ENCODE measurements around the gene FAM13C. TPM values are rescaled to one million over a fixed set of nuclear protein-coding genes. Genes with fewer than 3 reads are reported as not detected.
"Not testable (repeated sequence)": the region's sequence is repeated elsewhere in the genome, so short reads cannot be mapped to it uniquely, and the experiment has no call there.

The FAM13C gene
- total RNA-seq, 1 donor from 2014 or later: 11.4 TPM

- no peak for DNase-seq (ENCODE audit: low spot score)
Measured at GRCh38 chr10:59279476-59279875, 82.9 kb downstream of the FAM13C start.

GRCh38 chr10:59276919-59277318 lies 85.4 kb downstream of the FAM13C start:
- DNase-seq (ENCODE audit: low spot score): no peak

- DNase-seq (ENCODE audit: low spot score): no peak
Measured at GRCh38 chr10:59276133-59276532, 86.2 kb downstream of the FAM13C start.

GRCh38 chr10:59273445-59273844 lies 88.9 kb downstream of the FAM13C start:
- DNase-seq (ENCODE audit: low spot score): no peak

- no peak for DNase-seq (ENCODE audit: low spot score)
Measured at GRCh38 chr10:59272061-59272460, 90.3 kb downstream of the FAM13C start.

GRCh38 chr10:59271160-59271559 lies 91.2 kb downstream of the FAM13C start:
- DNase-seq (ENCODE audit: low spot score): no peak

- no peak for DNase-seq (ENCODE audit: low spot score)
Measured at GRCh38 chr10:59270492-59270891, 91.9 kb downstream of the FAM13C start.

- DNase-seq (ENCODE audit: low spot score): no peak
Measured at GRCh38 chr10:59269651-59270050, 92.7 kb downstream of the FAM13C start.

- no peak for DNase-seq (ENCODE audit: low spot score)
Measured at GRCh38 chr10:59268460-59268859, 93.9 kb downstream of the FAM13C start.

GRCh38 chr10:59266321-59266720 lies 96.0 kb downstream of the FAM13C start:
- DNase-seq (ENCODE audit: low spot score): no peak

GRCh38 chr10:59265141-59265540 lies 97.2 kb downstream of the FAM13C start:
- no peak for DNase-seq (ENCODE audit: low spot score)

- DNase-seq (ENCODE audit: low spot score): no peak
Measured at GRCh38 chr10:59258890-59259289, 103.5 kb downstream of the FAM13C start.

- DNase-seq (ENCODE audit: low spot score): no peak
Measured at GRCh38 chr10:59257224-59257623, 105.1 kb downstream of the FAM13C start.

- DNase-seq (ENCODE audit: low spot score): no peak
Measured at GRCh38 chr10:59255463-59255862, 106.9 kb downstream of the FAM13C start.

- DNase-seq (ENCODE audit: low spot score): no peak
Measured at GRCh38 chr10:59252491-59252890, 109.9 kb downstream of the FAM13C start.

- DNase-seq (ENCODE audit: low spot score): no peak
Measured at GRCh38 chr10:59245686-59246085, 116.7 kb downstream of the FAM13C start.

GRCh38 chr10:59244871-59245270 lies 117.5 kb downstream of the FAM13C start:
- no peak for DNase-seq (ENCODE audit: low spot score)

GRCh38 chr10:59243611-59244195 lies 118.6 kb downstream of the FAM13C start:
- no peak for DNase-seq (ENCODE audit: low spot score)

GRCh38 chr10:59242991-59243390 lies 119.4 kb downstream of the FAM13C start:
- no peak for DNase-seq (ENCODE audit: low spot score)

- no peak for DNase-seq (ENCODE audit: low spot score)
Measured at GRCh38 chr10:59242057-59242456, 120.3 kb downstream of the FAM13C start.

GRCh38 chr10:59240582-59241183 lies 121.7 kb downstream of the FAM13C start:
- DNase-seq (ENCODE audit: low spot score): peak; percentile 16

- DNase-seq (ENCODE audit: low spot score): not testable (repeated sequence)
Measured at GRCh38 chr10:59239108-59239507, 123.2 kb downstream of the FAM13C start.

- no peak for DNase-seq (ENCODE audit: low spot score)
Measured at GRCh38 chr10:59237775-59238174, 124.6 kb downstream of the FAM13C start.

Data from mucosa of gallbladder (tissue), 1 donor.